Esophagus squamous epithelium (tissue), 5 donors: Measurements from ENCODE around the gene HIPK2. TPM values are rescaled to one million over a fixed set of nuclear protein-coding genes. Genes with fewer than 3 reads are reported as not detected.

Source experiments
- DNase-seq: peaks from one replicate; lab custom pipeline; 2025; lab: John Stamatoyannopoulos, UW
- H3K27ac ChIP-seq, 4 donors: fragments of 200-600 bp; sonication (generic); one replicate each; pipeline ENCODE4 v1.5.1; 2016 to 2019; ENCODE audit warnings: mild to moderate bottlenecking in 1 of 4
- H3K27me3 ChIP-seq, 4 donors: fragments of 200-600 bp; sonication (generic); 1 replicate in 3 of 4; 2 replicates in 1 of 4; pipeline versions ENCODE4 v1.5.1 to v1.6.0; 2017 to 2021; ENCODE audit warnings: antibody characterized with exemption in 1 of 4
- H3K36me3 ChIP-seq, 3 donors: fragments of 200-600 bp; sonication (generic); one replicate each; pipeline ENCODE4 v1.5.1; 2016 to 2019
- H3K4me1 ChIP-seq, 3 donors: fragments of 200-600 bp; sonication (generic); one replicate each; pipeline ENCODE4 v1.5.1; 2017 to 2019
- H3K4me3 ChIP-seq, 4 donors: fragments of 200-600 bp; sonication (generic); 1 replicate in 3 of 4; 2 replicates in 1 of 4; pipeline ENCODE4 v1.5.1; 2016 to 2019; ENCODE audit warnings: mild to moderate bottlenecking in 2 of 4, moderate library complexity in 1 of 4
- H3K9me3 ChIP-seq, 3 donors: fragments of 200-600 bp; sonication (generic); one replicate each; pipeline ENCODE4 v1.5.1; 2016 to 2019
- CTCF ChIP-seq, 6 experiments: fragments of 450-650 bp in 4 of 6; fragments of 200-600 bp in 2 of 6; sonication (generic) in 2 of 6; IDR thresholded peaks; one replicate each; pipeline ENCODE4 v1.5.1; 2016 to 2019; ENCODE audit warnings: antibody characterized with exemption in 6 of 6, mild to moderate bottlenecking in 4 of 6, moderate library complexity in 4 of 6
- POLR2A ChIP-seq, 4 donors: fragments of 450-650 bp; IDR thresholded peaks; one replicate each; pipeline ENCODE4 v1.6.1; 2017; ENCODE audit warnings: antibody characterized with exemption in 4 of 4, mild to moderate bottlenecking in 4 of 4, moderate library complexity in 3 of 4
- WGBS, 2 donors: methylation state at CpG; one replicate each; pipeline ENCODE4 v1.1.5; 2018; 5-methylcytosine and 5-hydroxymethylcytosine counted together
- intact Hi-C: fragments of 100-400 bp; cut with DNase I; formaldehyde crosslinking; loops from one replicate; pipeline ENCODE4 v1.15.0; 2022
- total RNA-seq, 4 donors: library from RNA; depleted of rRNA; stranded (reverse); fragments of >200 nt; gene quantifications; one replicate each; pipeline ENCODE4 v1.1.0, GENCODE V29; 2016
- donor health status: DM: yes; HTN: yes; CAD: no.

The HIPK2 gene
- total RNA-seq, 4 donors from 2014 or later = 17.8 to 37.9 (median 29.3) TPM

GRCh38 chr7:139594911-139595476 lies 182.8 kb downstream of the HIPK2 start:
- intact Hi-C loops = no loop called here
- WGBS, 2 donors = 78 to 90% methylated on average over 8 of the region's 13 CpGs
- H3K4me3 ChIP-seq = no peak overlapping the region
- TF ChIP-seq CTCF (IDR thresholded peaks at IDR 0.05) = no peak
- no peak for TF ChIP-seq POLR2A (IDR thresholded peaks at IDR 0.05)
- H3K4me1 ChIP-seq = peaks cover 0 to 5% (median 0%) of the 10 kb centered on the region in 3 donors
- no peak for DNase-seq
- peaks cover 17 to 100% (median 56%) of the 10 kb centered on the region in 3 donors for H3K36me3 ChIP-seq
- H3K9me3 ChIP-seq = no peaks in the 10 kb centered on the region
- no peak overlapping the region for H3K27ac ChIP-seq
- H3K27me3 ChIP-seq = no peaks in the 10 kb centered on the region

- no peaks in the 10 kb centered on the region for H3K9me3 ChIP-seq
- H3K4me1 ChIP-seq = peaks cover 0 to 5% (median 0%) of the 10 kb centered on the region in 3 donors
- no peak overlapping the region for H3K4me3 ChIP-seq
- intact Hi-C loops = no loop called here
- no peak for TF ChIP-seq POLR2A (IDR thresholded peaks at IDR 0.05)
- no peak for TF ChIP-seq CTCF (IDR thresholded peaks at IDR 0.05)
- peaks cover 21 to 100% (median 52%) of the 10 kb centered on the region in 3 donors for H3K36me3 ChIP-seq
- WGBS, 2 donors = 95 to 98% methylated on average over 2 of the region's 2 CpGs
- H3K27me3 ChIP-seq = no peaks in the 10 kb centered on the region
- no peak overlapping the region for H3K27ac ChIP-seq
- no peak for DNase-seq
Observed at GRCh38 chr7:139594090-139594489, 183.7 kb downstream of the HIPK2 start.

GRCh38 chr7:139592801-139593461 lies 184.9 kb downstream of the HIPK2 start:
- 85 to 88% methylated on average over 3 to 4 of the region's 4 CpGs for WGBS, 2 donors
- Histone ChIP-seq H3K9me3 (no peaks in the 10 kb centered on the region), H3K4me1 (no peaks in the 10 kb centered on the region), H3K27ac (no peak overlapping the region), H3K36me3 (peaks cover 23 to 100% (median 52%) of the 10 kb centered on the region in 3 donors), H3K4me3 (no peak overlapping the region), H3K27me3 (no peaks in the 10 kb centered on the region)
- DNase-seq = no peak
- no peak for TF ChIP-seq POLR2A (IDR thresholded peaks at IDR 0.05)
- TF ChIP-seq CTCF (IDR thresholded peaks at IDR 0.05) = no peak
- intact Hi-C loops = no loop called here

GRCh38 chr7:139591550-139592195 lies 186.1 kb downstream of the HIPK2 start:
- intact Hi-C loops = no loop called here
- H3K27ac ChIP-seq = no peak overlapping the region
- H3K36me3 ChIP-seq = peaks cover 23 to 100% (median 49%) of the 10 kb centered on the region in 3 donors
- DNase-seq = no peak
- no peaks in the 10 kb centered on the region for H3K27me3 ChIP-seq
- 88 to 93% methylated on average over 3 of the region's 3 CpGs for WGBS, 2 donors
- TF ChIP-seq CTCF (IDR thresholded peaks at IDR 0.05) = no peak
- TF ChIP-seq POLR2A (IDR thresholded peaks at IDR 0.05) = no peak
- H3K9me3 ChIP-seq = no peaks in the 10 kb centered on the region
- no peaks in the 10 kb centered on the region for H3K4me1 ChIP-seq
- H3K4me3 ChIP-seq = no peak overlapping the region

- intact Hi-C loops = no loop called here
- no peaks in the 10 kb centered on the region for H3K27me3 ChIP-seq
- TF ChIP-seq POLR2A (IDR thresholded peaks at IDR 0.05) = no peak
- TF ChIP-seq CTCF (IDR thresholded peaks at IDR 0.05) = no peak
- no peak for DNase-seq
- H3K36me3 ChIP-seq = peaks cover 17 to 100% (median 30%) of the 10 kb centered on the region in 3 donors
- no peaks in the 10 kb centered on the region for H3K9me3 ChIP-seq
- 88 to 90% methylated on average over 1 of the region's 1 CpG for WGBS, 2 donors
- no peaks in the 10 kb centered on the region for H3K4me1 ChIP-seq
- no peak overlapping the region for H3K27ac ChIP-seq
- H3K4me3 ChIP-seq = no peak overlapping the region
Observed at GRCh38 chr7:139589474-139589873, 188.3 kb downstream of the HIPK2 start.
